Stimulated activated CD4-positive, alpha-beta T cell treated with anti-CD3 and anti-CD28 coated beads, Interleukin-1b, Interleukin-23, amount 100 ng/mL, for 24 hours (primary cell): ENCODE measurements around the gene SLC35G4.
"Not testable (repeated sequence)": the region's sequence is repeated elsewhere in the genome, so short reads cannot be mapped to it uniquely, and the experiment has no call there.

Experiments used
- DNase-seq, 4 experiments: peaks; one replicate each; pipeline ENCODE4 v3.0.0-alpha.2; 2020; ENCODE audit warnings: low read depth in 4 of 4, low spot score in 1 of 4

SLC35G4 gene

DNA sequence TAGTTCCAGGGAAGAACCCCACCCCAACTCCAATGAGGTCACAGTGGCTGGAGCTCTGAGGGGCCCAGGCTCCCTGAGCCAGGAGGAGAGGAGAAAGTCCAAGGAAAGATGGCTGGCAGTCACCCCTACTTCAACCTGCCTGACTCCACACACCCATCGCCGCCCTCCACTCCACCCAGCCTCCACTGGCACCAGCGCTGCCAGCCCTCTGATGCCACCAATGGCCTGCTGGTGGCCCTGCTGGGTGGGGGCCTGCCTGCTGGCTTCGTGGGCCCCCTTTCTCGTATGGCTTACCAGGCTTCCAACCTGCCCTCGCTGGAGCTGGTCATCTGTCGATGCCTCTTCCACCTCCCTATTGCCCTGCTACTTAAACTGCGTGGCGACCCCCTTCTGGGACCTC lies at the start of gene SLC35G4:
TSS of gene SLC35G4 (plus strand) at position 109 of the 400 bp plus-strand sequence. CDS start at position 109, 0 bp downstream.
- not testable (repeated sequence) for DNase-seq

DNA sequence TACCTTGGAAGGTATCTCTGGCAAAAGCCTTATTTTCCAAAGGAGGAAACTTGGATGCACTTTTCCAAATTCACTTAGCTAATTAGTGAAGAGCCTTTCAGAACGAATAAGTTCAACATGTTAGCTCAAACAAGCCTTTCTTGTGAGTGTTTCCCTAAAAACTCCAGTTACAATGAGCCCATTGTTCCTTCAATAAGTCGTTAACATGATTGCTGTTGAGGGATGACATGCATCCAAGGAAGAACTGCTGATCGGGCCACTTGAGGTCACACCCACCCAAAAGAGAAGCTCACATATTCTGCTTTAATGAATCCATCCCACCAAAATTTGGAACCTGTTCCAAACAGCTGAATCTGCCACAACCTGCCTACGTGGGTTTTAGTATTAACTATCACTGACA lies 48.1 kb upstream of the SLC35G4 start:
- DNase-seq = no peak

DNA sequence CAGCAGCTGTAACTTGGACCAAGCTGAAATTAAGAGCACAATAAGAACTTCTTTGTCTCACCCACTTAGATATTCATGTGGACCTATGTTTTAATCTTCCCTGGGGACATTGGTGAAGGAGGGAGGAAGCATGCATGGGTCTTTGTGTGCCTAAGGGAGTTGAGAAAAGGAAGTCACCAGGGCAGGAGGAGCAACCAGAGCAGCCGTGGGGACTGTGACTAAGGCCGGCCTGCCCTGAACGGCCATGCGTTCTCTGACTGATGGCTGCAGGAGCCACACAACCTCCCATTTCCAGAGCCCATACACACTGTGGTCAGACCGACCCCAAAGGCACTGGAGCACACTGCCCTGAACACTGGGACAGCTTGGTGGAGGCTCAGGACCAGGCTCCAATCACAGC lies 43.7 kb upstream of the SLC35G4 start:
- DNase-seq = no peak

DNA sequence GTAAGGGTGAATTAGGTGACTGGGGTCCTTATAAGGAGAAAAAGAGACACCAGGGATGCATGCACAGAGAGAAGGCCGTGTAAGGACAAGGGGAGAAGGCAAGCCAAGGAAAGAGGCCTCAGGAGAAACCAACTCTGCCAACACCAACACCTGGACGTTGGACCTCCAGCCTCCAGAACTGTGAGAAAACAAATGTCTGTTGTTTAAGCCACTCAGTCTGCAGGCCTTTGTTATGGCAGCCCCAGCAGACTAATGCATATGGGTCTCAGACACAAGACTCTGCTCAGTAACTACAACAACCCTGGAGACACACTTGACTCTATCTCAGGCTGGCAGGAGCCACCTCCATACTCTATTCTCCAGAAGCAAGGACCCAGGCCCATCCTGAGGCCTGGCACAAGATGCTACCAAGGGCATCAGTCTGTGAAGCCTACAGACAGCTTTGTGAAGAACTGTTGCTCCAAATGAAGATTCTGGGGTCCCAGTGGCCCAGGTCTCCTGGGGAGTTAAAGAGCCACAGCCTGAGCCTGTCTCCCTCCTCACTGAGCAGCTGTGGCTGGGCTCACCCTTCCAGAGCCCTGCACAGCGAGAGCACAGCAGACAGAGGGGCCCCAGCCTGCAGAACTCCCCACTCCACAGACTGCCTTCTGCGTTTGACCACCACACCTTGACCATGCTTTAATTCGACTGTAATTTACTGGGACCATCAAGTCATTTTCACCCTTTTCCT lies 43.0 kb upstream of the SLC35G4 start:
- no peak for DNase-seq

DNA sequence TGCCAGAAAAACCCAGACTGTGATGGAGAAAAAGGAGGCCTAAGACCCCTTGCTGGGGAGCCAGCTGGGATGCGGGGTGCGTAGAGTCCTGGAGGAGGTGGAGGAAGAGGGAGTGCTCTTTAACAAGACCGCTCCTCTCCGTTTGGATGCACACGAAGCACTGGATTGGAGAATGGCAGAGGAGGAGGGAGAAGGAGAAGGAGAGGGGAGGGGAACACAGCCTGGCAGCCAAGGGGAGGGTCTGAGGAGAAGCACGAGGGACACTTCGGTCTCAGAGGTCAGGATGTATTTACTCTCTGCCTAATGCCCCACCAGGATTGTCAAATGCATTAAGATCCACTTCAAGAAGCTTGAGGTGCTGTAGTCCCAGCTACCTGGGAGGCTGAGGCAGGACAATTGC lies 42.0 kb upstream of the SLC35G4 start:
- DNase-seq = no peak

GRCh38 chr18:11570073-11570588 lies 39.3 kb upstream of the SLC35G4 start:
- no peak for DNase-seq

- no peak for DNase-seq
Measured at GRCh38 chr18:11570769-11571412, 38.5 kb upstream of the SLC35G4 start.

- no peak for DNase-seq
Measured at GRCh38 chr18:11572201-11572600, 37.2 kb upstream of the SLC35G4 start.

DNA sequence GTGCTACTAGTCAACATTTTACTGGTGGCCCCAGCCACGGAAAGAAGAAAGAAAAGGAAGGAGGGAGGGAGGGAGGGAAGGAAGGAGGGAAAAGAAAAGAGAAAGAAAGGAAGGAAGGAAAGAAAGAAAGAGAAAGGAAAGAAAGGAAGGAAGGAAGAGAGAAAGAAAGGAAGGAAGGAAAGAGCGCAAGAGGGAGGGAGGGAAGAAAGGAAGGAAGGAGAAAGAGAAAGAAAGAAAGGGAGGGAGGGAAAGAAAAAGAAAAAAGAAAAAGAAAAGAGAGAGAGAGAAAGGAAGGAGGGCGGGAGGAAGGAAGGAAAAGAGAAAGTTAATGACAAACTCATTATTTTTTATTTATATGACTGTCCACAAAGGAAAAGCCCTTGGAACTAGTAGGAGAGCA lies 34.9 kb upstream of the SLC35G4 start:
- DNase-seq = no peak

DNA sequence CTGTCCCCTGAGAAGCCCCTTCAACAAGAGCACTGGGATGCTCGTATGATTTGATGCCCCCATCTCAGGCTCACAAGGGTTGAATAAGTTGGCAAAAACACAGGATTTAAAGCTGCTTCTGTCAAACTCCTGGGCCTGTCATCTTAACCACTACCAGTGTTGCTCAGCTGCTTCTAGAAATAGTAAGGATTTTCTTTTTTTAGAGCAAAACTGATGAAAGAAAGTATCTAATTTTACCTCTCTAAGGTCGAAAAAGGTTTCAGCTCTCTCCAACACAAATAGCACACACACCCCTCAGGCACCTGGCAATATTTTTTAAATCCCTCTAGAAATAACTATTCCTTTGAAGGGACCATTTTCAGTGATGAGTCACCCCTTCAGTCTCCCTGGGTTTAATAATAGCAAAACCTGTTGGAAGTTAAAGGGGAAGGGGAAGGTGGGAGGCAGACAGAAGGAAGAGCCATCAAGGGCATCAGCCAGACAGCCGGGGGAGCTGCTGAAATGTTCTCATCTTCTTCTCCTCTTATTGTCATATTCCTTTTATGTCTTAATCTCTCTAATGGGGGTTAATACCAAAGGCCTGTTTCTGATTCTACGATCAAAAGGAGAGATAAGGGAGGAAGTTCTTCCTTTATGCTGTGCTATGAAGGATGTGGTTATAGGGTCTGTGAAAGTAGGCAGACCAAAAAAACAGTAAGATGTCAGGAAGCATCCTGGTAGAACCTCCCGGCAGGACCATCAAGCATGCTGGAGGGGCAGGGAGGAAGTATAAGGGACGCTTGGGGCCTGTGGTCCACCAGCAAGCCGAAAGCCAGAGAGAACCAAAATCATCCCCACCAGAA lies 31.9 kb upstream of the SLC35G4 start:
- no peak for DNase-seq

DNA sequence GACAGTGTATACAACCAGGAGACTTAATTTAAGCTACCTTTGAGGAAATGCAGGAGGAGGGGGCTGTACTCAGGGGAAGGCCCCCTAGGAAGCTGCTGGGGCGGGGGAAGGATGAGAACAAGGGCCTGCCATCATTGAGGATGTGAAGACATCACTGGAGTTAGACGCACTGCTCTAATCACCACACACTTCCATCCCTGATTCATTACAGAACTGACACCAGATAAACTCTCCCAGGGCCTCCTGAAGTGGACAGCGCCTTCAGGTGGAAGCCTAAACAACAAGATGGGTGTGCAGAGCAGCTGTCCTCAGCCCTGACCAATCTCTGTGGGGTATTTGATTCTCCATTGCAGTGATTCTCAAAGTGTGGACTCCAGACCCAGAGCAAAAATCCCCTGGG lies 30.6 kb upstream of the SLC35G4 start:
- DNase-seq = no peak

DNA sequence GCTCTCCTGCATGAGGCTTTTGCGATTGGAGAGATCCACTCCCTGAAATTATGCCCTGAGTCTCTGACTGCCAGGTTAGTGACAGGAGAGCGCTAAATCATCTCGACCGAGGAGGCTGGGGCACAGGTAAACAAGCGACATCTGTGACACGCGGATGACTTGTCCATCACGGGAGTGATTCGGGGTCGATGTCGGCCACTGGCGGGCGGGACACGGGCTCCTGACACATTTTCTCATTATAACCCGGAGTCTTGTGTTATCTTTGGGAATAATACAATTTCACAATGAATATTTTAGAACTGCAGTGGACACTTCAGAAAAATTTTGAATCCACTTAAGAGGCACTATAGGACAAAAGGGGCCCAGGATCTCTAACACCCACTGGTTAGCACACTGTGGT lies 29.5 kb upstream of the SLC35G4 start:
- no peak for DNase-seq

DNA sequence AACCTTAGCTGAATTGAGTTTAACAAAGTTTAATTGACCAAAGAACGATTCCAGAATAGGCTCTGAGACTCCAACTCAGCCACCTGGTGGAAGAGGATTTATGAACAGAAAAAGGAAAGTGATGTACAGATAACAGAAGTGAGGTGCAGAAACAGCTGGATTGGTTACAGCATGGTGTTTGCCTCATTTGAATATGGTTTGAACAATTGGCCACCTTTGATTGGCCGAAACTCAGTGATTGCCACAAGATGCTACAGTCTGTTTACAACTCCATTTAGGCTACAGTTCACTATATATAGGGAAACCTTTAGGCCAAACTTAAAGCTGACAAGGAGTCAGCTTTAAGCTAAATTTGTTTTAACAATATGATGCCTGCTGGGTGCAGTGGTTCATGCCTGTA lies 28.1 kb upstream of the SLC35G4 start:
- DNase-seq = no peak

- DNase-seq = no peak
Measured at GRCh38 chr18:11585596-11585995, 23.8 kb upstream of the SLC35G4 start.

- DNase-seq = no peak
Measured at GRCh38 chr18:11586896-11587295, 22.5 kb upstream of the SLC35G4 start.

DNA sequence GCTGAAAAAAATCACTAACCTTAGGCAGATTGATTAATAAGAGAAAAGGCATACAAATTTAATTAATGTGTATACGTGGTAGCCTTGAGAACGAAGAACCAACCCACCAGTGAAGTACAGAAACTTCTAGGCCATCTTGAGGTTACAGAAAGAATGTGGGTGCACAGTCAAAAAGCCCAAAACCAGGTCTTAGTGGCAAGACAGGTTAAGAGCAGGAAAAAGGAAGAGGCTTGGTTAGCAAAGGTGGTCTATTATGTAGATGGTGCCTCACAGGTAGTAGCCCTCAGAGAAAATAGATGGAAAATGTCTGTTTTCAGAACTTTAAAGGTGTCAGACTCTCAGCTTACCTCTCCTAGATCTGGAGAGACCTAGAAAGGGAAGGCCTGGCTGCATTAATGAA lies 22.0 kb upstream of the SLC35G4 start:
- DNase-seq = no peak

- no peak for DNase-seq
Measured at GRCh38 chr18:11587846-11588245, 21.6 kb upstream of the SLC35G4 start.

DNA sequence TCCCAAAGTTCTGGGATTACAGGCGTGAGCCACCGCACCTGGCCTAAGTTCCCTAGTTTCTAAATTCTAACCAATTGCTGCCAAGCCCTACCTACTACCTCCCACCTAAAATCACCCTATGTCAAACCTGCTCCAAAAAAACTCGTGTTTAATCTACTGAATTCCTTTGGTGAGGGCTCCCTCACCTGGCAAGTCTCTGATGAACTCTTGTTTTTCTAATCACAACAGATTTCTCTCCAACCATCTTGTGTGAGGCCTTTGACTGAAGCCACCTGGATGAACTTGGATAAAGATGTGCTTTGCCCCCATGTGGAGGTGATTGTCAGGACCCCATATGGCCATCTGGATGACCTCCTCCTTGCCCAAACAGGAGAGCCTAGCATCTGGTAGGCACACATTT lies 17.4 kb upstream of the SLC35G4 start:
- no peak for DNase-seq

DNA sequence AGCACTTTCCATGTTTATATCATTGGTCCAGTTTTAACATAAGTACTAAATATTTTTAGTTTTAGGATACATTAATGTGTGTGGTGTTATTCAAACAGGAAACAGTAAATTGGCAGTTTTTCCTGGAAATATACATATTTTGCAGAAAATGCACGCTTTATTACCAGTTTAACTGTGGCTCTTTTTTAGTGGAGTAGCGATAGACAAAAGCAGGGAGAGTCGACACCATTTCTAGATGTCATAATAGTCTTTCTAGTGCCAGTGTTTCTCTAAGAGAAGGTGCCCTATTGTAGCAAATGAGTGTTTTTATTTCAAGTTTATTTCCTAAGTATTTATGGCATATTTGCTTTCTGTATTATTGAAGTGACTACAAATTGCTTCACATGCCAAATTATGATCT lies 9.1 kb upstream of the SLC35G4 start:
- no peak for DNase-seq

GRCh38 chr18:11607906-11608305 lies 1.5 kb upstream of the SLC35G4 start:
- no peak for DNase-seq

DNA sequence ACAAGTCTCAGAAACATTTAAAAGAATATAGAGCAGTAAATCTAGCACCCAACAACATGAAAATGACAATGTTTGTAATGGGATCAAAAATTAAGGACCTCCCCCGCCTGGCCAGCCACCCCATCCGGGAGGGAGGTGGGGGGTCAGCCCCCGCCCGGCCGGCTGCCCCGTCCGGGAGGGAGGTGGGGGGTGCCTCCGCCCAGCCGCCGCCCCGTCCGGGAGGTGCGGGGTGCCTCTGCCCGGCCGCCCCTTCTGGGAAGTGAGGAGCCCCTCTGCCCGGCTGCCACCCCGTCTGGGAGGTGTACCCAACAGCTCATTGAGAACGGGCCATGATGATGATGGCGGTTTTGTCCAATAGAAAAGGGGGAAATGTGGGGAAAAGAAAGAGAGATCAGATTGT lies 778 bp upstream of the SLC35G4 start:
- not testable (repeated sequence) for DNase-seq

DNA sequence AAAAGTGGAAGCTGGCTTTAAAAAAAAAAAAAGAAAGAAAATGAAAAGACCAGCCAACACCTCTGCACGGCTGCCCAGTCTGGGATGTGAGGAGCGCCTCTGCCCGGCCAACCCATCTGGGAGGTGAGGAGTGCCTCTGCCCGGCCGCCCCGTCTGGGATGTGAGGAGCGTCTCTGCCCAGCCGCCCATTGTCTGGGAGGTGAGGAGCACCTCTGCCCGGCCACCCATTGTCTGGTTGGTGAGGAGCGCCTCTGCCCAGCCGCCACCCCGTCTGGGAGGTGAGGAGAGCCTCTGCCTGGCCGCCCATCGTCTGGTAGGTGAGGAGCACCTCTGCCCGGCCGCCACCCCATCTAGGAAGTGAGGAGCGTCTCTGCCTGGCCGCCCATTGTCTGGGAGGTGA lies 3.7 kb downstream of the SLC35G4 start:
- not testable (repeated sequence) for DNase-seq
